CD4-positive, alpha-beta T cell treated with Interleukin-6 at 100 ng/mL for 8 hours (primary cell): Measurements from ENCODE around the gene VAPB.
"Not testable (repeated sequence)": the region's sequence is repeated elsewhere in the genome, so short reads cannot be mapped to it uniquely, and the experiment has no call there.

ENCODE experiments used
- DNase-seq: peaks from one replicate; pipeline ENCODE4 v3.0.0-alpha.2; 2020; ENCODE audit warnings: mixed read lengths, low spot score

The VAPB gene

GRCh38 chr20:58388882-58389323 lies at the start of gene VAPB:
TSS of gene VAPB (plus strand) at chr20:58389229. CDS start at chr20:58389460, 231 bp downstream.
- DNase-seq = peak; percentile 95

- no peak for DNase-seq
Observed at GRCh38 chr20:58339741-58340140, 49.3 kb upstream of the VAPB start.

- no peak for DNase-seq
Observed at GRCh38 chr20:58340151-58340550, 48.9 kb upstream of the VAPB start.

GRCh38 chr20:58340853-58341252 lies 48.2 kb upstream of the VAPB start:
- no peak for DNase-seq

GRCh38 chr20:58342104-58342945 lies 46.7 kb upstream of the VAPB start:
- DNase-seq = no peak

- DNase-seq = no peak
Observed at GRCh38 chr20:58344741-58345140, 44.3 kb upstream of the VAPB start.

GRCh38 chr20:58349570-58349969 lies 39.5 kb upstream of the VAPB start:
- DNase-seq = no peak

- no peak for DNase-seq
Observed at GRCh38 chr20:58352468-58352867, 36.6 kb upstream of the VAPB start.

- no peak for DNase-seq
Observed at GRCh38 chr20:58359441-58359840, 29.6 kb upstream of the VAPB start.

GRCh38 chr20:58360936-58361335 lies 28.1 kb upstream of the VAPB start:
- DNase-seq = no peak

GRCh38 chr20:58361481-58362205 lies 27.4 kb upstream of the VAPB start:
- DNase-seq = no peak

- no peak for DNase-seq
Observed at GRCh38 chr20:58362206-58362516, 26.9 kb upstream of the VAPB start.

- DNase-seq = no peak
Observed at GRCh38 chr20:58362970-58363369, 26.1 kb upstream of the VAPB start.

GRCh38 chr20:58366866-58367265 lies 22.2 kb upstream of the VAPB start:
- DNase-seq = no peak

GRCh38 chr20:58372806-58373205 lies 16.2 kb upstream of the VAPB start:
- DNase-seq = no peak

- not testable (repeated sequence) for DNase-seq
Observed at GRCh38 chr20:58373296-58373695, 15.7 kb upstream of the VAPB start.

GRCh38 chr20:58374027-58374850 lies 14.8 kb upstream of the VAPB start:
- DNase-seq = no peak

- DNase-seq = no peak
Observed at GRCh38 chr20:58374906-58375758, 13.9 kb upstream of the VAPB start.

- DNase-seq = no peak
Observed at GRCh38 chr20:58375759-58376352, 13.2 kb upstream of the VAPB start.

GRCh38 chr20:58377017-58377416 lies 12.0 kb upstream of the VAPB start:
- no peak for DNase-seq

GRCh38 chr20:58377766-58378401 lies 11.1 kb upstream of the VAPB start:
- DNase-seq = no peak
